ENCODE measurements around the gene TMEM183A. TPM values are rescaled to one million over a fixed set of nuclear protein-coding genes. Genes with fewer than 3 reads are reported as not detected.

Gene TMEM183A
- total and polyA plus RNA-seq, 2 experiments from 2014 or later = 55.1 to 128 TPM

DNA sequence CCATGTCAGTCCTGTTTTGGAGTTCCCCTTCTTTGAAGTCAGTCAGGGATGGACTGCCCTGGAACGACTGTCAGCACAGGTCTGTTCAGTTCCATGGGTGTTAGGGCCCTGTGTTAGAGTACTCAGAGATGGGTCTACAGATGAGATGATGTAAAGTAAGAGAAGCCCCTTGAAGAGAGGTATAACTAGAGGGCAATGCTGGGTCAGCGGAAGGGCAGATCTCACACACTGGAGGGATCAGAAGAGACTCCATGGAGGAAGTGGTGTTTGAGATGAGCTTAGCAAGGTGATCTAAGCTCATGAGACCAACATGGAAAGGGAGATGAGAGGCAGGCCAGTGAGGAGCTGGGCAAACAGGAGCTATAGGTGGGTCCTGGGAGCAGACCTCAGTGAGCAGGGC is 26.7 kb downstream of the TMEM183A start (continued):
- TF ChIP-seq, protein P1, sequence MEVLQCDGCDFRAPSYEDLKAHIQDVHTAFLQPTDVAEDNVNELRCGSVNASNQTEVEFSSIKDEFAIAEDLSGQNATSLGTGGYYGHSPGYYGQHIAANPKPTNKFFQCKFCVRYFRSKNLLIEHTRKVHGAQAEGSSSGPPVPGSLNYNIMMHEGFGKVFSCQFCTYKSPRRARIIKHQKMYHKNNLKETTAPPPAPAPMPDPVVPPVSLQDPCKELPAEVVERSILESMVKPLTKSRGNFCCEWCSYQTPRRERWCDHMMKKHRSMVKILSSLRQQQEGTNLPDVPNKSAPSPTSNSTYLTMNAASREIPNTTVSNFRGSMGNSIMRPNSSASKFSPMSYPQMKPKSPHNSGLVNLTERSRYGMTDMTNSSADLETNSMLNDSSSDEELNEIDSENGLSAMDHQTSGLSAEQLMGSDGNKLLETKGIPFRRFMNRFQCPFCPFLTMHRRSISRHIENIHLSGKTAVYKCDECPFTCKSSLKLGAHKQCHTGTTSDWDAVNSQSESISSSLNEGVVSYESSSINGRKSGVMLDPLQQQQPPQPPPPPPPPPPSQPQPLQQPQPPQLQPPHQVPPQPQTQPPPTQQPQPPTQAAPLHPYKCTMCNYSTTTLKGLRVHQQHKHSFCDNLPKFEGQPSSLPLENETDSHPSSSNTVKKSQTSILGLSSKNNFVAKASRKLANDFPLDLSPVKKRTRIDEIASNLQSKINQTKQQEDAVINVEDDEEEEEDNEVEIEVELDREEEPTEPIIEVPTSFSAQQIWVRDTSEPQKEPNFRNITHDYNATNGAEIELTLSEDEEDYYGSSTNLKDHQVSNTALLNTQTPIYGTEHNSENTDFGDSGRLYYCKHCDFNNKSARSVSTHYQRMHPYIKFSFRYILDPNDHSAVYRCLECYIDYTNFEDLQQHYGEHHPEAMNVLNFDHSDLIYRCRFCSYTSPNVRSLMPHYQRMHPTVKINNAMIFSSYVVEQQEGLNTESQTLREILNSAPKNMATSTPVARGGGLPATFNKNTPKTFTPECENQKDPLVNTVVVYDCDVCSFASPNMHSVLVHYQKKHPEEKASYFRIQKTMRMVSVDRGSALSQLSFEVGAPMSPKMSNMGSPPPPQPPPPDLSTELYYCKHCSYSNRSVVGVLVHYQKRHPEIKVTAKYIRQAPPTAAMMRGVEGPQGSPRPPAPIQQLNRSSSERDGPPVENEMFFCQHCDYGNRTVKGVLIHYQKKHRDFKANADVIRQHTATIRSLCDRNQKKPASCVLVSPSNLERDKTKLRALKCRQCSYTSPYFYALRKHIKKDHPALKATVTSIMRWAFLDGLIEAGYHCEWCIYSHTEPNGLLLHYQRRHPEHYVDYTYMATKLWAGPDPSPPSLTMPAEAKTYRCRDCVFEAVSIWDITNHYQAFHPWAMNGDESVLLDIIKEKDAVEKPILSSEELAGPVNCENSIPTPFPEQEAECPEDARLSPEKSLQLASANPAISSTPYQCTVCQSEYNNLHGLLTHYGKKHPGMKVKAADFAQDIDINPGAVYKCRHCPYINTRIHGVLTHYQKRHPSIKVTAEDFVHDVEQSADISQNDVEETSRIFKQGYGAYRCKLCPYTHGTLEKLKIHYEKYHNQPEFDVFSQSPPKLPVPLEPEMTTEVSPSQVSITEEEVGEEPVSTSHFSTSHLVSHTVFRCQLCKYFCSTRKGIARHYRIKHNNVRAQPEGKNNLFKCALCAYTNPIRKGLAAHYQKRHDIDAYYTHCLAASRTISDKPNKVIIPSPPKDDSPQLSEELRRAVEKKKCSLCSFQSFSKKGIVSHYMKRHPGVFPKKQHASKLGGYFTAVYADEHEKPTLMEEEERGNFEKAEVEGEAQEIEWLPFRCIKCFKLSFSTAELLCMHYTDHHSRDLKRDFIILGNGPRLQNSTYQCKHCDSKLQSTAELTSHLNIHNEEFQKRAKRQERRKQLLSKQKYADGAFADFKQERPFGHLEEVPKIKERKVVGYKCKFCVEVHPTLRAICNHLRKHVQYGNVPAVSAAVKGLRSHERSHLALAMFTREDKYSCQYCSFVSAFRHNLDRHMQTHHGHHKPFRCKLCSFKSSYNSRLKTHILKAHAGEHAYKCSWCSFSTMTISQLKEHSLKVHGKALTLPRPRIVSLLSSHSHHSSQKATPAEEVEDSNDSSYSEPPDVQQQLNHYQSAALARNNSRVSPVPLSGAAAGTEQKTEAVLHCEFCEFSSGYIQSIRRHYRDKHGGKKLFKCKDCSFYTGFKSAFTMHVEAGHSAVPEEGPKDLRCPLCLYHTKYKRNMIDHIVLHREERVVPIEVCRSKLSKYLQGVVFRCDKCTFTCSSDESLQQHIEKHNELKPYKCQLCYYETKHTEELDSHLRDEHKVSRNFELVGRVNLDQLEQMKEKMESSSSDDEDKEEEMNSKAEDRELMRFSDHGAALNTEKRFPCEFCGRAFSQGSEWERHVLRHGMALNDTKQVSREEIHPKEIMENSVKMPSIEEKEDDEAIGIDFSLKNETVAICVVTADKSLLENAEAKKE (CRISPR knock-in tag; IDR thresholded peaks at IDR 0.05) = no peak
- TF ChIP-seq CREB1 (CRISPR knock-in tag; IDR thresholded peaks at IDR 0.05; ENCODE audit: low read depth) = no peak
- TF ChIP-seq JUNB (IDR thresholded peaks at IDR 0.05; ENCODE audit: unreplicated experiment) = no peak
- TF ChIP-seq ZNF331 (CRISPR knock-in tag; IDR thresholded peaks at IDR 0.05; ENCODE audit: low read depth) = no peak
- TF ChIP-seq ZNF114 (CRISPR knock-in tag; IDR thresholded peaks at IDR 0.05) = no peak
- TF ChIP-seq, protein P2, sequence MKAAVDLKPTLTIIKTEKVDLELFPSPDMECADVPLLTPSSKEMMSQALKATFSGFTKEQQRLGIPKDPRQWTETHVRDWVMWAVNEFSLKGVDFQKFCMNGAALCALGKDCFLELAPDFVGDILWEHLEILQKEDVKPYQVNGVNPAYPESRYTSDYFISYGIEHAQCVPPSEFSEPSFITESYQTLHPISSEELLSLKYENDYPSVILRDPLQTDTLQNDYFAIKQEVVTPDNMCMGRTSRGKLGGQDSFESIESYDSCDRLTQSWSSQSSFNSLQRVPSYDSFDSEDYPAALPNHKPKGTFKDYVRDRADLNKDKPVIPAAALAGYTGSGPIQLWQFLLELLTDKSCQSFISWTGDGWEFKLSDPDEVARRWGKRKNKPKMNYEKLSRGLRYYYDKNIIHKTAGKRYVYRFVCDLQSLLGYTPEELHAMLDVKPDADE (IDR thresholded peaks at IDR 0.05) = no peak
- TF ChIP-seq EZH2 (IDR thresholded peaks at IDR 0.05; ENCODE audit: low read depth, unreplicated experiment) = no peak
- TF ChIP-seq, protein P3, sequence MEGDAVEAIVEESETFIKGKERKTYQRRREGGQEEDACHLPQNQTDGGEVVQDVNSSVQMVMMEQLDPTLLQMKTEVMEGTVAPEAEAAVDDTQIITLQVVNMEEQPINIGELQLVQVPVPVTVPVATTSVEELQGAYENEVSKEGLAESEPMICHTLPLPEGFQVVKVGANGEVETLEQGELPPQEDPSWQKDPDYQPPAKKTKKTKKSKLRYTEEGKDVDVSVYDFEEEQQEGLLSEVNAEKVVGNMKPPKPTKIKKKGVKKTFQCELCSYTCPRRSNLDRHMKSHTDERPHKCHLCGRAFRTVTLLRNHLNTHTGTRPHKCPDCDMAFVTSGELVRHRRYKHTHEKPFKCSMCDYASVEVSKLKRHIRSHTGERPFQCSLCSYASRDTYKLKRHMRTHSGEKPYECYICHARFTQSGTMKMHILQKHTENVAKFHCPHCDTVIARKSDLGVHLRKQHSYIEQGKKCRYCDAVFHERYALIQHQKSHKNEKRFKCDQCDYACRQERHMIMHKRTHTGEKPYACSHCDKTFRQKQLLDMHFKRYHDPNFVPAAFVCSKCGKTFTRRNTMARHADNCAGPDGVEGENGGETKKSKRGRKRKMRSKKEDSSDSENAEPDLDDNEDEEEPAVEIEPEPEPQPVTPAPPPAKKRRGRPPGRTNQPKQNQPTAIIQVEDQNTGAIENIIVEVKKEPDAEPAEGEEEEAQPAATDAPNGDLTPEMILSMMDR (conservative IDR thresholded peaks at IDR 0.05; ENCODE audit: low read depth in 2 of 2) = no peak
